C4-2B (cell line): Measurements from ENCODE around the gene SLC10A2.

Source experiments
- ZFX ChIP-seq: fragments of 450-650 bp; IDR thresholded peaks from 2 replicates; pipeline ENCODE4 v1.6.1; 2017
- TF ChIP-seq, protein P1 (sequence below): fragments of 450-650 bp; conservative IDR thresholded peaks from 2 replicates; pipeline ENCODE4 v1.5.1; 2017; ENCODE audit warnings: mild to moderate bottlenecking

DNA sequence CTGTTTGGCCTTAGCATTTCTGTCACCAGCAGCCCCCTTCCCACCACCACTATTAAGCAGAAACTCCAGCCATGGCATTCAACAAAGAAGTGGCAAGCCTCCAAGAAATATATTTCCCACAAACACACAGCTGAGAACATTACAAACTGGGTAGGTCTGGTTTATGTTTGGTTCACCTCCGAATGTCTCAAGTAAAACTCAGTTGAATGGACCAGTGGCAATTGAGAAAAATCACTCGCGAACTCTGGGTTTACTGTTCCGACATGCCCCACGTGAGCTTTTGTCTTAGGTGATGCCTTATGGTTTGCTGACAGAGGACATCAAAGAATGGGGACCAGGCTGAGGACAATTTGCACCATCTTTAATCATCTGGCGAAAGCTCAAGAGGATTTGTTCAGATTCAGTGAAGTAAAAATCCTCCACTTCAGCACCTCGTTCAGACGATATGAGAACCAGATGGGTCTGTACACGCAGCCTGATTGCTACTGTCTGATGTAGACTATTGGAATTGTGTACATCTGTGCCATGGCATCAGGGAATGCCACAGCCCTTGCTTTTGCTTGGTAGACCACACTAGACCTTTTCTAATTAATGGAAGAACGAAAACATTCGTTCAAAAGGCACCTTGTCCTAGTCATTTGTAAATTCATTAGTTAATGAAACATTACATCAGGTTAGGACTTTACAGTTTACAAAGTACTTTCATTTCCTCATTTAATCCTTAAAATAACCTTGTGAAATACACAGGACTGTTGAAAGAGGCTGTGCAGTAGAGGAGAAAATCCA is 59.4 kb downstream of the SLC10A2 start:
- TF ChIP-seq, protein P1, sequence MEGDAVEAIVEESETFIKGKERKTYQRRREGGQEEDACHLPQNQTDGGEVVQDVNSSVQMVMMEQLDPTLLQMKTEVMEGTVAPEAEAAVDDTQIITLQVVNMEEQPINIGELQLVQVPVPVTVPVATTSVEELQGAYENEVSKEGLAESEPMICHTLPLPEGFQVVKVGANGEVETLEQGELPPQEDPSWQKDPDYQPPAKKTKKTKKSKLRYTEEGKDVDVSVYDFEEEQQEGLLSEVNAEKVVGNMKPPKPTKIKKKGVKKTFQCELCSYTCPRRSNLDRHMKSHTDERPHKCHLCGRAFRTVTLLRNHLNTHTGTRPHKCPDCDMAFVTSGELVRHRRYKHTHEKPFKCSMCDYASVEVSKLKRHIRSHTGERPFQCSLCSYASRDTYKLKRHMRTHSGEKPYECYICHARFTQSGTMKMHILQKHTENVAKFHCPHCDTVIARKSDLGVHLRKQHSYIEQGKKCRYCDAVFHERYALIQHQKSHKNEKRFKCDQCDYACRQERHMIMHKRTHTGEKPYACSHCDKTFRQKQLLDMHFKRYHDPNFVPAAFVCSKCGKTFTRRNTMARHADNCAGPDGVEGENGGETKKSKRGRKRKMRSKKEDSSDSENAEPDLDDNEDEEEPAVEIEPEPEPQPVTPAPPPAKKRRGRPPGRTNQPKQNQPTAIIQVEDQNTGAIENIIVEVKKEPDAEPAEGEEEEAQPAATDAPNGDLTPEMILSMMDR, result no peak
- no peak for TF ChIP-seq ZFX
